H9 (cell line): ENCODE measurements around the gene GASK1B. TPM values are rescaled to one million over a fixed set of nuclear protein-coding genes. Genes with fewer than 3 reads are reported as not detected.

Experiments used
- DNase-seq: peaks from one replicate; pipeline ENCODE4 v3.0.0-alpha.2; 2017
- H2AFZ ChIP-seq: one replicate; pipeline ENCODE4 v1.6.1; 2013; ENCODE audit warnings: mild to moderate bottlenecking, low read length, control low read depth, moderate library complexity
- H2AK5ac ChIP-seq: 2 replicates; pipeline ENCODE4 v1.6.1; 2013; ENCODE audit warnings: low read length, control low read depth, mixed read lengths; ENCODE audit not compliant: insufficient read length
- H2BK120ac ChIP-seq: one replicate; pipeline ENCODE4 v1.6.1; 2013; ENCODE audit warnings: low read depth, mild to moderate bottlenecking, low read length, control low read depth, inconsistent platforms; ENCODE audit not compliant: poor library complexity, severe bottlenecking
- H2BK12ac ChIP-seq: 2 replicates; pipeline ENCODE4 v1.6.1; 2013; ENCODE audit warnings: low read length, control low read depth, mixed read lengths, low read depth; ENCODE audit not compliant: insufficient read length
- H2BK15ac ChIP-seq: 2 replicates; pipeline ENCODE4 v1.6.1; 2013; ENCODE audit warnings: low read depth, low read length, control low read depth
- H2BK20ac ChIP-seq: one replicate; pipeline ENCODE4 v1.6.1; 2013; ENCODE audit warnings: low read depth, mild to moderate bottlenecking, low read length, control low read depth, inconsistent platforms; ENCODE audit not compliant: poor library complexity, severe bottlenecking
- H2BK5ac ChIP-seq: 2 replicates; pipeline ENCODE4 v1.6.1; 2013; ENCODE audit warnings: low read length, control low read depth, mixed read lengths; ENCODE audit not compliant: insufficient read length
- H3K14ac ChIP-seq: 2 replicates; pipeline ENCODE4 v1.6.1; 2013; ENCODE audit warnings: low read length, control low read depth; ENCODE audit not compliant: insufficient read depth
- H3K18ac ChIP-seq: 2 replicates; pipeline ENCODE4 v1.6.1; 2013; ENCODE audit warnings: low read depth, mild to moderate bottlenecking, mixed read lengths, low read length, control low read depth; ENCODE audit not compliant: insufficient read length
- H3K23ac ChIP-seq: 2 replicates; pipeline ENCODE4 v1.6.1; 2013; ENCODE audit warnings: low read length, control low read depth, mixed read lengths, low read depth; ENCODE audit not compliant: insufficient read length
- H3K23me2 ChIP-seq: 2 replicates; pipeline ENCODE4 v1.6.1; 2013; ENCODE audit warnings: low read depth, mild to moderate bottlenecking, mixed read lengths, low read length, control low read depth; ENCODE audit not compliant: insufficient read length, poor library complexity, severe bottlenecking
- H3K27ac ChIP-seq: 2 replicates; pipeline ENCODE4 v1.5.1; 2013; ENCODE audit warnings: low read length, control low read depth, mixed read lengths, low read depth; ENCODE audit not compliant: insufficient read length
- H3K27me3 ChIP-seq: 2 replicates; pipeline ENCODE4 v1.6.1; 2013; ENCODE audit warnings: low read length, control low read depth, inconsistent platforms; ENCODE audit not compliant: insufficient read depth
- H3K4ac ChIP-seq: 2 replicates; pipeline ENCODE4 v1.6.1; 2013; ENCODE audit warnings: low read depth, mild to moderate bottlenecking, control low read depth, inconsistent platforms, low read length, moderate library complexity
- H3K4me1 ChIP-seq: 2 replicates; pipeline ENCODE4 v1.6.1; 2013; ENCODE audit warnings: low read length, control low read depth, inconsistent platforms; ENCODE audit not compliant: insufficient read depth
- H3K4me2 ChIP-seq: 2 replicates; pipeline ENCODE4 v1.6.1; 2013; ENCODE audit warnings: low read length, control low read depth, mixed read lengths; ENCODE audit not compliant: insufficient read length, insufficient read depth
- H3K56ac ChIP-seq: 2 replicates; pipeline ENCODE4 v1.6.1; 2013; ENCODE audit warnings: low read depth, mild to moderate bottlenecking, mixed read lengths, low read length, control low read depth; ENCODE audit not compliant: insufficient read length
- H3K79me1 ChIP-seq: 2 replicates; pipeline ENCODE4 v1.6.1; 2013; ENCODE audit warnings: low read depth, mild to moderate bottlenecking, moderate library complexity, low read length, control low read depth, inconsistent platforms; ENCODE audit not compliant: insufficient read depth, poor library complexity, severe bottlenecking
- H3K79me2 ChIP-seq: 2 replicates; pipeline ENCODE4 v1.6.1; 2013; ENCODE audit warnings: low read length, control low read depth, inconsistent platforms; ENCODE audit not compliant: insufficient read depth
- H3K9ac ChIP-seq: 2 replicates; pipeline ENCODE4 v1.6.1; 2013; ENCODE audit warnings: low read length, control low read depth, mixed read lengths; ENCODE audit not compliant: insufficient read length; ENCODE audit errors: extremely low read depth
- H3K9me3 ChIP-seq: one replicate; pipeline ENCODE4 v1.6.1; 2013; ENCODE audit warnings: low read depth, low read length, inconsistent platforms; ENCODE audit not compliant: control insufficient read depth
- H3T11ph ChIP-seq: one replicate; pipeline ENCODE4 v1.6.1; 2013; ENCODE audit warnings: mild to moderate bottlenecking, low read length, control low read depth, inconsistent platforms
- H4K20me1 ChIP-seq: one replicate; pipeline ENCODE4 v1.6.1; 2013; ENCODE audit not compliant: control insufficient read depth, insufficient read length, insufficient read depth
- H4K5ac ChIP-seq: 2 replicates; pipeline ENCODE4 v1.6.1; 2013; ENCODE audit warnings: low read depth, mild to moderate bottlenecking, mixed read lengths, low read length, control low read depth; ENCODE audit not compliant: insufficient read length
- H4K8ac ChIP-seq: replicated peaks from 2 replicates; pipeline ENCODE4 v1.6.1; 2013; ENCODE audit warnings: low read length, control low read depth, mixed read lengths, low read depth; ENCODE audit not compliant: insufficient read length
- H4K91ac ChIP-seq: 2 replicates; pipeline ENCODE4 v1.6.1; 2013; ENCODE audit warnings: low read depth, mild to moderate bottlenecking, moderate library complexity, mixed read lengths, low read length, control low read depth; ENCODE audit not compliant: insufficient read length
- H3K27ac Mint-ChIP-seq, 3 experiments: 2 replicates in 2 of 3; 3 replicates in 1 of 3; pipeline ENCODE4 v1.8.0; 2020 to 2021; ENCODE audit warnings: mixed read lengths in 3 of 3, mild to moderate bottlenecking in 1 of 3, moderate library complexity in 1 of 3
- H3K27me3 Mint-ChIP-seq: 2 replicates; pipeline ENCODE4 v1.8.0; 2021; ENCODE audit warnings: low read depth, mild to moderate bottlenecking, moderate library complexity, mixed read lengths
- H3K36me3 Mint-ChIP-seq, 3 experiments: 2 replicates in 2 of 3; 3 replicates in 1 of 3; pipeline ENCODE4 v1.8.0; 2020 to 2021; ENCODE audit warnings: low read depth in 3 of 3, mixed read lengths in 3 of 3; ENCODE audit not compliant: insufficient read depth in 1 of 3
- H3K4me1 Mint-ChIP-seq, 2 experiments: 2 replicates each; pipeline ENCODE4 v1.8.0; 2020; ENCODE audit warnings: mixed read lengths in 2 of 2
- H3K4me3 Mint-ChIP-seq, 2 experiments: 2 replicates in 1 of 2; 3 replicates in 1 of 2; pipeline ENCODE4 v1.8.0; 2020 to 2021; ENCODE audit warnings: mild to moderate bottlenecking in 2 of 2, mixed read lengths in 2 of 2, moderate library complexity in 1 of 2
- H3K9me3 Mint-ChIP-seq, 2 experiments: 2 replicates in 1 of 2; 3 replicates in 1 of 2; pipeline ENCODE4 v1.8.0; 2020; ENCODE audit warnings: mild to moderate bottlenecking in 2 of 2, mixed read lengths in 2 of 2, moderate library complexity in 1 of 2
- WGBS: extraction: QIAGEN DNeasy Blood & Tissue Kit; methylation state at CpG from one replicate; pipeline ENCODE4 v1.1.7; 2013; ENCODE audit warnings: missing lambda C conversion rate, low lambda C conversion rate, mixed read lengths; ENCODE audit not compliant: insufficient read length; ENCODE audit errors: extremely low coverage; 5-methylcytosine and 5-hydroxymethylcytosine counted together
- total RNA-seq: library from RNA; stranded (reverse); gene quantifications from 2 replicates; pipeline ENCODE4 v1.2.1, GENCODE V29; 2021
- TF ChIP-seq, protein P1 (sequence below): fragments of 200-600 bp; sonication (generic); conservative IDR thresholded peaks from 3 replicates; pipeline ENCODE4 v1.8.0; 2021; ENCODE audit warnings: antibody characterized with exemption, mild to moderate bottlenecking

Gene GASK1B
- total RNA-seq, 1 experiment from 2014 or later = not detected

DNA sequence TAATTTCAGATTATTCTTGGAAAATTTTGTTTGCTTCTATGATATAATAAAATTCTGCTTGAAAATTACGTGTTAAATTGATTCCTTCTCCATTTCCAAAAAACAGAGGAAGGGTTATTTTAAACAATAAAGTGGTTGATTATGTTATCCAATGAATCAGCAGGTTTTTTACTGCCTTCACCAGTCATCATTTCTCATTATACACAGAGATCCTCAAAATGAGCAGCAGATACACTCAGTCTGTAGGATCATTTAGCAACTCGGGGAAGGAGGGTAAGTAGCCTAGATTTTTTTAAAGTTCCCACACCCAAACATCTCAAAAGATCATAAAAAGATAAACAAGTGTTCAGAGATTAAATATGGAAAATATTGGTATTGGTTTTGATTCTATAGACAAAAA lies 30.6 kb upstream of the GASK1B start:
- Histone ChIP-seq H3K9ac (no peak overlapping the region), H4K5ac (no peak overlapping the region), H2BK12ac (no peak overlapping the region), H4K20me1 (no peaks in the 10 kb centered on the region), H2BK5ac (no peak overlapping the region), H3K18ac (no peak overlapping the region), H3K4ac (no peak overlapping the region), H2BK15ac (no peak overlapping the region), H3K4me2 (no peak overlapping the region), H4K91ac (no peak overlapping the region), H3K56ac (no peak overlapping the region), H2AK5ac (no peak overlapping the region), H3K27ac (no peak overlapping the region), H4K8ac (no peak overlapping the region), H3K9me3 (no peaks in the 10 kb centered on the region), H3K14ac (no peak overlapping the region), H3K79me2 (no peaks in the 10 kb centered on the region), H3T11ph (no peak overlapping the region), H2BK20ac (no peak overlapping the region), H2AFZ (no peak overlapping the region), H3K23ac (no peak overlapping the region), H3K27me3 (no peaks in the 10 kb centered on the region), H2BK120ac (no peak overlapping the region), H3K79me1 (no peaks in the 10 kb centered on the region), H3K23me2 (no peaks in the 10 kb centered on the region), H3K4me1 (no peaks in the 10 kb centered on the region)
- H3K4me3 Mint-ChIP-seq = no peak overlapping the region
- peaks cover 0 to 5% of the 10 kb centered on the region in 2 experiments; a peak in 3 of 5 replicates for H3K9me3 Mint-ChIP-seq
- no peak overlapping the region for H3K27ac Mint-ChIP-seq
- H3K4me1 Mint-ChIP-seq = no peaks in the 10 kb centered on the region
- H3K27me3 Mint-ChIP-seq = no peaks in the 10 kb centered on the region
- no CpG with 5 or more reads among the region's 2 CpGs for WGBS
- no peak for DNase-seq
- TF ChIP-seq, protein P1, sequence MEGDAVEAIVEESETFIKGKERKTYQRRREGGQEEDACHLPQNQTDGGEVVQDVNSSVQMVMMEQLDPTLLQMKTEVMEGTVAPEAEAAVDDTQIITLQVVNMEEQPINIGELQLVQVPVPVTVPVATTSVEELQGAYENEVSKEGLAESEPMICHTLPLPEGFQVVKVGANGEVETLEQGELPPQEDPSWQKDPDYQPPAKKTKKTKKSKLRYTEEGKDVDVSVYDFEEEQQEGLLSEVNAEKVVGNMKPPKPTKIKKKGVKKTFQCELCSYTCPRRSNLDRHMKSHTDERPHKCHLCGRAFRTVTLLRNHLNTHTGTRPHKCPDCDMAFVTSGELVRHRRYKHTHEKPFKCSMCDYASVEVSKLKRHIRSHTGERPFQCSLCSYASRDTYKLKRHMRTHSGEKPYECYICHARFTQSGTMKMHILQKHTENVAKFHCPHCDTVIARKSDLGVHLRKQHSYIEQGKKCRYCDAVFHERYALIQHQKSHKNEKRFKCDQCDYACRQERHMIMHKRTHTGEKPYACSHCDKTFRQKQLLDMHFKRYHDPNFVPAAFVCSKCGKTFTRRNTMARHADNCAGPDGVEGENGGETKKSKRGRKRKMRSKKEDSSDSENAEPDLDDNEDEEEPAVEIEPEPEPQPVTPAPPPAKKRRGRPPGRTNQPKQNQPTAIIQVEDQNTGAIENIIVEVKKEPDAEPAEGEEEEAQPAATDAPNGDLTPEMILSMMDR = no peak
- H3K36me3 Mint-ChIP-seq = no peaks in the 10 kb centered on the region
